ENCODE measurements around the gene HMOX1.

GRCh38 chr22:35435201-35435740 lies 54.4 kb downstream of the HMOX1 start:
- TF ChIP-seq POLR2AphosphoS5 (IDR thresholded peaks at IDR 0.05; ENCODE audit: low read depth, low read length), result no peak
- TF ChIP-seq POLR2A (IDR thresholded peaks at IDR 0.05; ENCODE audit: low read depth, low read length), result no peak
